Glomerular endothelial cell (primary cell): ENCODE data around the gene URM1. TPM values are rescaled to one million over a fixed set of nuclear protein-coding genes. Genes with fewer than 3 reads are reported as not detected.

ENCODE experiments used
- DNase-seq: peaks from one replicate; pipeline ENCODE4 v3.0.0-alpha.2; 2011; ENCODE audit warnings: low read depth, low spot score; ENCODE audit errors: extremely low read depth
- total RNA-seq: library from RNA; depleted of rRNA; stranded (reverse); fragments of >200 nt; gene quantifications from 2 replicates; pipeline ENCODE4 v1.2.3, GENCODE V29; 2015

The URM1 gene
- total RNA-seq, 1 donor from 2014 or later = 45.1 TPM

GRCh38 chr9:128383791-128384190 is 12.6 kb downstream of the URM1 start:
- DNase-seq = no peak

- no peak for DNase-seq
Observed at GRCh38 chr9:128384801-128385495, 13.8 kb downstream of the URM1 start.

- DNase-seq = no peak
Observed at GRCh38 chr9:128385496-128386460, 14.6 kb downstream of the URM1 start.

GRCh38 chr9:128388150-128388549 is 17.0 kb downstream of the URM1 start:
- DNase-seq = no peak

- DNase-seq = no peak
Observed at GRCh38 chr9:128389395-128390149, 18.4 kb downstream of the URM1 start.

- DNase-seq = no peak
Observed at GRCh38 chr9:128390150-128390812, 19.1 kb downstream of the URM1 start.

- DNase-seq = no peak
Observed at GRCh38 chr9:128390813-128391711, 19.9 kb downstream of the URM1 start.

GRCh38 chr9:128391956-128392301 is 20.8 kb downstream of the URM1 start:
- DNase-seq = no peak

GRCh38 chr9:128392302-128393144 is 21.3 kb downstream of the URM1 start:
- DNase-seq = no peak

- DNase-seq = no peak
Observed at GRCh38 chr9:128393145-128393775, 22.1 kb downstream of the URM1 start.

- DNase-seq = no peak
Observed at GRCh38 chr9:128393970-128394369, 22.8 kb downstream of the URM1 start.

GRCh38 chr9:128394379-128395168 is 23.4 kb downstream of the URM1 start:
- no peak for DNase-seq

- no peak for DNase-seq
Observed at GRCh38 chr9:128396970-128397613, 25.9 kb downstream of the URM1 start.

GRCh38 chr9:128397831-128398230 is 26.7 kb downstream of the URM1 start:
- no peak for DNase-seq

- DNase-seq = no peak
Observed at GRCh38 chr9:128399861-128400260, 28.7 kb downstream of the URM1 start.

- no peak for DNase-seq
Observed at GRCh38 chr9:128404560-128404959, 33.4 kb downstream of the URM1 start.
